GM18870 (cell line): ENCODE measurements around the gene ROBO1.

ENCODE experiments used
- ATAC-seq: cut with Tn5 transposase; IDR thresholded peaks from one replicate; pipeline ENCODE4 v1.9.1; 2021; ENCODE audit warnings: moderate library complexity; ENCODE audit not compliant: unreplicated experiment

Gene ROBO1

GRCh38 chr3:78927759-78928158 lies 840.0 kb downstream of the ROBO1 start:
- ATAC-seq: no peak

GRCh38 chr3:78926523-78926922 lies 841.3 kb downstream of the ROBO1 start:
- no peak for ATAC-seq

GRCh38 chr3:78924711-78925110 lies 843.1 kb downstream of the ROBO1 start:
- ATAC-seq: no peak

GRCh38 chr3:78919021-78919755 lies 848.6 kb downstream of the ROBO1 start:
- ATAC-seq: peak; percentile 97

GRCh38 chr3:78918361-78919020 lies 849.3 kb downstream of the ROBO1 start:
- ATAC-seq: peak; percentile 70

- ATAC-seq: no peak
These were observed 850.3 kb downstream of the ROBO1 start for GRCh38 chr3:78917536-78917935.

- ATAC-seq: no peak
These were observed 854.1 kb downstream of the ROBO1 start for GRCh38 chr3:78913711-78914110.

GRCh38 chr3:78912687-78913086 lies 855.1 kb downstream of the ROBO1 start:
- ATAC-seq: no peak

- ATAC-seq: no peak
These were observed 855.5 kb downstream of the ROBO1 start for GRCh38 chr3:78912259-78912658.

- no peak for ATAC-seq
These were observed 856.4 kb downstream of the ROBO1 start for GRCh38 chr3:78911394-78911793.

GRCh38 chr3:78908236-78908635 lies 859.6 kb downstream of the ROBO1 start:
- ATAC-seq: no peak

- no peak for ATAC-seq
These were observed 860.4 kb downstream of the ROBO1 start for GRCh38 chr3:78907367-78907766.

GRCh38 chr3:78906930-78907329 lies 860.9 kb downstream of the ROBO1 start:
- ATAC-seq: no peak

- ATAC-seq: no peak
These were observed 861.6 kb downstream of the ROBO1 start for GRCh38 chr3:78906245-78906644.

- ATAC-seq: no peak
These were observed 862.1 kb downstream of the ROBO1 start for GRCh38 chr3:78905700-78906099.

GRCh38 chr3:78901544-78901943 lies 866.3 kb downstream of the ROBO1 start:
- no peak for ATAC-seq

GRCh38 chr3:78900880-78901279 lies 866.9 kb downstream of the ROBO1 start:
- no peak for ATAC-seq

- no peak for ATAC-seq
These were observed 867.4 kb downstream of the ROBO1 start for GRCh38 chr3:78900426-78900825.

GRCh38 chr3:78895528-78895927 lies 872.3 kb downstream of the ROBO1 start:
- ATAC-seq: no peak

GRCh38 chr3:78894787-78895186 lies 873.0 kb downstream of the ROBO1 start:
- no peak for ATAC-seq

GRCh38 chr3:78893161-78893560 lies 874.6 kb downstream of the ROBO1 start:
- no peak for ATAC-seq

GRCh38 chr3:78889348-78889747 lies 878.5 kb downstream of the ROBO1 start:
- no peak for ATAC-seq

GRCh38 chr3:78888635-78889034 lies 879.2 kb downstream of the ROBO1 start:
- no peak for ATAC-seq
